Neutrophil (primary cell): ENCODE data around the gene MEAK7.

Experiments
- H3K27ac ChIP-seq: fragments of 200-600 bp; sonication (generic); 2 replicates; pipeline ENCODE4 v1.5.1; 2016; ENCODE audit warnings: mild to moderate bottlenecking, moderate library complexity
- H3K27me3 ChIP-seq: fragments of 200-600 bp; sonication (generic); 2 replicates; pipeline ENCODE4 v1.6.0; 2016; ENCODE audit warnings: mild to moderate bottlenecking
- H3K36me3 ChIP-seq: fragments of 200-600 bp; sonication (generic); 2 replicates; pipeline ENCODE4 v1.5.1; 2017
- H3K4me1 ChIP-seq, 2 experiments: fragments of 200-600 bp in 1 of 2; sonication (generic) in 1 of 2; 1 replicate in 1 of 2; 2 replicates in 1 of 2; pipeline versions ENCODE4 v1.5.1 to v1.6.1; 2013 to 2016; ENCODE audit warnings: low read depth in 1 of 2, low read length in 1 of 2, mild to moderate bottlenecking in 1 of 2, moderate library complexity in 1 of 2; ENCODE audit not compliant: control insufficient read depth in 1 of 2, insufficient read depth in 1 of 2
- H3K4me3 ChIP-seq, 2 experiments: fragments of 200-600 bp in 1 of 2; sonication (generic) in 1 of 2; 1 replicate in 1 of 2; 2 replicates in 1 of 2; pipeline ENCODE4 v1.5.1; 2013 to 2016; ENCODE audit warnings: low read depth in 1 of 2, low read length in 1 of 2, mild to moderate bottlenecking in 1 of 2, moderate library complexity in 1 of 2
- H3K9me3 ChIP-seq: fragments of 200-600 bp; sonication (generic); 2 replicates; pipeline ENCODE4 v1.5.1; 2016
- CTCF ChIP-seq: fragments of 200-600 bp; sonication (generic); IDR thresholded peaks from 2 replicates; pipeline ENCODE4 v1.5.1; 2016; ENCODE audit warnings: antibody characterized with exemption

The MEAK7 gene

GRCh38 chr16:84508502-84508901, 4.0 kb upstream of the MEAK7 start:
- Histone ChIP-seq H3K4me3 (no peak overlapping the region), H3K27ac (no peak overlapping the region), H3K27me3 (no peaks in the 10 kb centered on the region), H3K9me3 (no peaks in the 10 kb centered on the region), H3K36me3 (no peaks in the 10 kb centered on the region), H3K4me1 (peaks cover 48 to 58% of the 10 kb centered on the region in 2 experiments)
- no peak for TF ChIP-seq CTCF

GRCh38 chr16:84507011-84507982, 2.8 kb upstream of the MEAK7 start:
- Histone ChIP-seq H3K4me3 (peak overlapping the region in 1 of 2 experiments; percentile 8), H3K27me3 (no peaks in the 10 kb centered on the region), H3K27ac (no peak overlapping the region), H3K9me3 (no peaks in the 10 kb centered on the region), H3K36me3 (no peaks in the 10 kb centered on the region), H3K4me1 (peaks cover 39 to 49% of the 10 kb centered on the region in 2 experiments)
- no peak for TF ChIP-seq CTCF

- peak overlapping the region; percentile 83 to 84 for H3K4me3 ChIP-seq
- peaks cover 28 to 37% of the 10 kb centered on the region in 2 experiments for H3K4me1 ChIP-seq
- no peak overlapping the region for H3K27ac ChIP-seq
- H3K9me3 ChIP-seq: no peaks in the 10 kb centered on the region
- H3K27me3 ChIP-seq: no peaks in the 10 kb centered on the region
- no peak for TF ChIP-seq CTCF
- no peaks in the 10 kb centered on the region for H3K36me3 ChIP-seq
Observed at GRCh38 chr16:84505249-84506187, 1.1 kb upstream of the MEAK7 start.

- H3K4me3 ChIP-seq: peak overlapping the region; percentile 83 to 84
- H3K27me3 ChIP-seq: no peaks in the 10 kb centered on the region
- peak overlapping the region; percentile 52 for H3K27ac ChIP-seq
- peaks cover 28 to 37% of the 10 kb centered on the region in 2 experiments for H3K4me1 ChIP-seq
- no peak for TF ChIP-seq CTCF
- no peaks in the 10 kb centered on the region for H3K36me3 ChIP-seq
- no peaks in the 10 kb centered on the region for H3K9me3 ChIP-seq
Observed at GRCh38 chr16:84503751-84504395, 586 bp downstream of the MEAK7 start.

GRCh38 chr16:84502581-84502980, 1.9 kb downstream of the MEAK7 start:
- H3K4me1 ChIP-seq: peaks cover 28 to 33% of the 10 kb centered on the region in 2 experiments
- H3K36me3 ChIP-seq: peaks cover 4% of the 10 kb centered on the region
- no peak overlapping the region for H3K27ac ChIP-seq
- H3K9me3 ChIP-seq: no peaks in the 10 kb centered on the region
- TF ChIP-seq CTCF: no peak
- H3K27me3 ChIP-seq: no peaks in the 10 kb centered on the region
- H3K4me3 ChIP-seq: no peak overlapping the region
